GM12892 (cell line): Measurements from ENCODE around the gene RBFOX2.

ENCODE experiments used
- DNase-seq: peaks from one replicate; pipeline ENCODE4 v3.0.0; 2011; ENCODE audit not compliant: insufficient read length
- FAIRE-seq: peaks from 2 replicates; lab custom pipeline; 2011; peaks lifted over from hg19 to GRCh38; lab: Jason Lieb, UNC
- POLR2A ChIP-seq: IDR thresholded peaks from 2 replicates; pipeline ENCODE4 v1.6.1; 2011; ENCODE audit warnings: low read depth, low read length, control low read depth
- POLR2AphosphoS5 ChIP-seq: IDR thresholded peaks from 2 replicates; pipeline ENCODE4 v1.6.1; 2011; ENCODE audit warnings: low read depth, low read length, control low read depth
- TAF1 ChIP-seq: IDR thresholded peaks from 2 replicates; pipeline ENCODE4 v1.6.1; 2011; ENCODE audit warnings: low read depth, mild to moderate bottlenecking, control low read depth, low read length, borderline replicate concordance

RBFOX2 gene

GRCh38 chr22:36015811-36016529 lies 12.7 kb downstream of the RBFOX2 start:
- FAIRE-seq (no peak), DNase-seq (no peak)
- TF ChIP-seq TAF1 (no peak), POLR2AphosphoS5 (no peak), POLR2A (no peak)

- TF ChIP-seq POLR2AphosphoS5 = no peak
- TF ChIP-seq TAF1 = no peak
- FAIRE-seq = no peak
Observed at GRCh38 chr22:36015155-36015810, 13.3 kb downstream of the RBFOX2 start.

GRCh38 chr22:36014546-36015074 lies 14.0 kb downstream of the RBFOX2 start:
- DNase-seq (no peak), FAIRE-seq (no peak)
- TF ChIP-seq POLR2A (no peak), POLR2AphosphoS5 (no peak), TAF1 (no peak)

More at GRCh38 chr22:36015155-36015810, 13.3 kb downstream of the RBFOX2 start:
- DNase-seq = no peak

- FAIRE-seq = no peak
- DNase-seq = no peak
- TF ChIP-seq POLR2AphosphoS5 (no peak), TAF1 (no peak), POLR2A (no peak)
Observed at GRCh38 chr22:36012332-36012731, 16.3 kb downstream of the RBFOX2 start.

- FAIRE-seq (no peak), DNase-seq (no peak)
- TF ChIP-seq POLR2AphosphoS5 (no peak), POLR2A (no peak), TAF1 (no peak)
Observed at GRCh38 chr22:36010882-36011281, 17.7 kb downstream of the RBFOX2 start.

- no peak for TF ChIP-seq POLR2AphosphoS5
- TF ChIP-seq POLR2A = no peak
- TF ChIP-seq TAF1 = no peak
- no peak for FAIRE-seq
- no peak for DNase-seq
Observed at GRCh38 chr22:36010090-36010489, 18.5 kb downstream of the RBFOX2 start.

- no peak for DNase-seq
- no peak for FAIRE-seq
- TF ChIP-seq TAF1 (no peak), POLR2A (no peak), POLR2AphosphoS5 (no peak)
Observed at GRCh38 chr22:36009085-36009484, 19.5 kb downstream of the RBFOX2 start.

- DNase-seq = no peak
- FAIRE-seq = no peak
- TF ChIP-seq POLR2A (no peak), POLR2AphosphoS5 (no peak), TAF1 (no peak)
Observed at GRCh38 chr22:36008565-36008964, 20.1 kb downstream of the RBFOX2 start.

GRCh38 chr22:36008131-36008530 lies 20.5 kb downstream of the RBFOX2 start:
- no peak for TF ChIP-seq POLR2AphosphoS5
- TF ChIP-seq POLR2A = no peak
- no peak for TF ChIP-seq TAF1
- DNase-seq = no peak
- FAIRE-seq = no peak

GRCh38 chr22:36003972-36004674 lies 24.5 kb downstream of the RBFOX2 start:
- DNase-seq (no peak), FAIRE-seq (no peak)
- no peak for TF ChIP-seq POLR2A
- no peak for TF ChIP-seq POLR2AphosphoS5
- no peak for TF ChIP-seq TAF1

- FAIRE-seq (no peak), DNase-seq (no peak)
- TF ChIP-seq POLR2AphosphoS5 (no peak), POLR2A (no peak), TAF1 (no peak)
Observed at GRCh38 chr22:36002718-36003260, 25.8 kb downstream of the RBFOX2 start.

- no peak for DNase-seq
- no peak for FAIRE-seq
- TF ChIP-seq TAF1 (no peak), POLR2AphosphoS5 (no peak), POLR2A (no peak)
Observed at GRCh38 chr22:36002084-36002483, 26.5 kb downstream of the RBFOX2 start.

- TF ChIP-seq POLR2AphosphoS5 (no peak), TAF1 (no peak), POLR2A (no peak)
- FAIRE-seq = no peak
- no peak for DNase-seq
Observed at GRCh38 chr22:35998748-35999147, 29.9 kb downstream of the RBFOX2 start.
